OCI-LY3 (cell line): ENCODE results near the gene PABPN1L.

Source experiments
- EZH2phosphoT487 ChIP-seq: fragments of 200-600 bp; shearing (Covaris generic); IDR thresholded peaks from 2 replicates; pipeline ENCODE4 v1.6.1; 2018; ENCODE audit warnings: antibody characterized with exemption, mixed run types, low read depth
- TF ChIP-seq, protein P1 (sequence below): fragments of 200-600, 300-600 bp; sonication (generic); IDR thresholded peaks from 2 replicates; pipeline ENCODE4 v1.5.1; 2014; ENCODE audit warnings: antibody characterized with exemption, low read length, low read depth

DNA sequence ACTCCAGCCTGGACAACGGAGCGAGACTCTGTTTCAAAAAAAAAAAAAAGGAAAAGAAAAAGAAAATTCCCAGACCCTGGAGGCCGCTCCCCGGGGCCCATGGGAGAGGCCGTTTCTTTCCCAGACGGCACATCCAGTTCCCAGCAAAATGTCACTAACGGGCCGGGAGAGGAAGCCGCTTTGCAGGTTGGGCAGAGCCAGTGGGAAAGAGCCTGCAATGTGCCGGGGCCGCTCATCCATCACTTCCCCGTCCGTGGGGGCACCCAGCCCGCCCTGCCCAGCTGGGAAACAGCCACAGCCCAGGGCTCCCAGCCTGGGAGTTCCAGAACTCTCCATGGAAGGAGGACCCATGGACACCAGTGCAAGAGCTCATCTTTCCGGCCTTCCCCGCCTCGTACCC lies 41.8 kb upstream of the PABPN1L start:
- TF ChIP-seq, protein P1, sequence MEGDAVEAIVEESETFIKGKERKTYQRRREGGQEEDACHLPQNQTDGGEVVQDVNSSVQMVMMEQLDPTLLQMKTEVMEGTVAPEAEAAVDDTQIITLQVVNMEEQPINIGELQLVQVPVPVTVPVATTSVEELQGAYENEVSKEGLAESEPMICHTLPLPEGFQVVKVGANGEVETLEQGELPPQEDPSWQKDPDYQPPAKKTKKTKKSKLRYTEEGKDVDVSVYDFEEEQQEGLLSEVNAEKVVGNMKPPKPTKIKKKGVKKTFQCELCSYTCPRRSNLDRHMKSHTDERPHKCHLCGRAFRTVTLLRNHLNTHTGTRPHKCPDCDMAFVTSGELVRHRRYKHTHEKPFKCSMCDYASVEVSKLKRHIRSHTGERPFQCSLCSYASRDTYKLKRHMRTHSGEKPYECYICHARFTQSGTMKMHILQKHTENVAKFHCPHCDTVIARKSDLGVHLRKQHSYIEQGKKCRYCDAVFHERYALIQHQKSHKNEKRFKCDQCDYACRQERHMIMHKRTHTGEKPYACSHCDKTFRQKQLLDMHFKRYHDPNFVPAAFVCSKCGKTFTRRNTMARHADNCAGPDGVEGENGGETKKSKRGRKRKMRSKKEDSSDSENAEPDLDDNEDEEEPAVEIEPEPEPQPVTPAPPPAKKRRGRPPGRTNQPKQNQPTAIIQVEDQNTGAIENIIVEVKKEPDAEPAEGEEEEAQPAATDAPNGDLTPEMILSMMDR = no peak
- TF ChIP-seq EZH2phosphoT487 = no peak
